ENCODE results near the gene EFHD2.
"Not testable (repeated sequence)": the region's sequence is repeated elsewhere in the genome, so short reads cannot be mapped to it uniquely, and the experiment has no call there.

Gene EFHD2

GRCh38 chr1:15370268-15370667, 39.4 kb upstream of the EFHD2 start:
- TF ChIP-seq CTCF (conservative IDR thresholded peaks at IDR 0.05; ENCODE audit: low read depth, low read length), result no peak

GRCh38 chr1:15370781-15371520, 38.7 kb upstream of the EFHD2 start:
- DNase-seq (ENCODE audit: low read depth), result no peak
- TF ChIP-seq CTCF (conservative IDR thresholded peaks at IDR 0.05; ENCODE audit: low read depth, low read length), result no peak
- H3K4me3 ChIP-seq (ENCODE audit: low read depth, low read length), result no peak overlapping the region

More at GRCh38 chr1:15370268-15370667, 39.4 kb upstream of the EFHD2 start:
- H3K4me3 ChIP-seq (ENCODE audit: low read depth, low read length), result no peak overlapping the region
- no peak for DNase-seq (ENCODE audit: low read depth)

- DNase-seq (ENCODE audit: low read depth), result peak; percentile 23
- no peak overlapping the region for H3K4me3 ChIP-seq (ENCODE audit: low read depth, low read length)
- TF ChIP-seq CTCF (conservative IDR thresholded peaks at IDR 0.05; ENCODE audit: low read depth, low read length), result no peak
These were observed 37.8 kb upstream of the EFHD2 start for GRCh38 chr1:15371610-15372545.

- no peak for TF ChIP-seq CTCF (conservative IDR thresholded peaks at IDR 0.05; ENCODE audit: low read depth, low read length)
- DNase-seq (ENCODE audit: low read depth), result no peak
- H3K4me3 ChIP-seq (ENCODE audit: low read depth, low read length), result no peak overlapping the region
These were observed 31.0 kb upstream of the EFHD2 start for GRCh38 chr1:15378729-15379128.

GRCh38 chr1:15379151-15379550, 30.5 kb upstream of the EFHD2 start:
- not testable (repeated sequence) for H3K4me3 ChIP-seq (ENCODE audit: low read depth, low read length); DNase-seq (ENCODE audit: low read depth)

- no peak for TF ChIP-seq CTCF (conservative IDR thresholded peaks at IDR 0.05; ENCODE audit: low read depth, low read length)
These were observed 28.8 kb upstream of the EFHD2 start for GRCh38 chr1:15380601-15381508.

GRCh38 chr1:15381805-15382204, 27.9 kb upstream of the EFHD2 start:
- H3K4me3 ChIP-seq (ENCODE audit: low read depth, low read length), result no peak overlapping the region
- no peak for DNase-seq (ENCODE audit: low read depth)
- no peak for TF ChIP-seq CTCF (conservative IDR thresholded peaks at IDR 0.05; ENCODE audit: low read depth, low read length)

More at GRCh38 chr1:15380601-15381508, 28.8 kb upstream of the EFHD2 start:
- H3K4me3 ChIP-seq (ENCODE audit: low read depth, low read length), result no peak overlapping the region
- no peak for DNase-seq (ENCODE audit: low read depth)
